ENCODE results near the gene PDE3B.

GRCh38 chr11:14668731-14669301, 25.2 kb downstream of the PDE3B start:
- TF ChIP-seq CTCF (IDR thresholded peaks at IDR 0.05), result no peak
- no peak for TF ChIP-seq POLR2A (IDR thresholded peaks at IDR 0.05)
